Stimulated activated naive CD8-positive, alpha-beta T cell treated with anti-CD3 and anti-CD28 coated beads, Interleukin-15, Interleukin-2, amounts not matched to agents 100 U/mL and 50 U/mL, for 24 hours (primary cell): ENCODE measurements around the gene NGEF.

Source experiments
- ATAC-seq: fragments of 150-1000 bp; cut with Tn5 transposase; one replicate; pipeline ENCODE4 v1.10.0; 2021
- DNase-seq: peaks from one replicate; pipeline ENCODE4 v3.0.0; 2021

The NGEF gene

GRCh38 chr2:232970051-232970450 lies 43.0 kb downstream of the NGEF start:
- ATAC-seq (no peak), DNase-seq (no peak)

GRCh38 chr2:232967474-232967873 lies 45.6 kb downstream of the NGEF start:
- DNase-seq (no peak), ATAC-seq (no peak)

GRCh38 chr2:232966122-232966521 lies 46.9 kb downstream of the NGEF start:
- DNase-seq (no peak), ATAC-seq (no peak)

- no peak for DNase-seq
- no peak for ATAC-seq
Measured at GRCh38 chr2:232963913-232964312, 49.1 kb downstream of the NGEF start.

GRCh38 chr2:232960862-232961261 lies 52.2 kb downstream of the NGEF start:
- no peak for ATAC-seq

GRCh38 chr2:232959139-232959538 lies 53.9 kb downstream of the NGEF start:
- DNase-seq (no peak), ATAC-seq (no peak)

More at GRCh38 chr2:232960862-232961261, 52.2 kb downstream of the NGEF start:
- DNase-seq = no peak

GRCh38 chr2:232957657-232958090 lies 55.4 kb downstream of the NGEF start:
- DNase-seq (no peak), ATAC-seq (no peak)

- DNase-seq = no peak
Measured at GRCh38 chr2:232955856-232956255, 57.2 kb downstream of the NGEF start.

GRCh38 chr2:232954691-232955090 lies 58.4 kb downstream of the NGEF start:
- DNase-seq (no peak), ATAC-seq (no peak)

More at GRCh38 chr2:232955856-232956255, 57.2 kb downstream of the NGEF start:
- ATAC-seq = no peak

GRCh38 chr2:232951891-232952290 lies 61.2 kb downstream of the NGEF start:
- DNase-seq (no peak), ATAC-seq (no peak)

- ATAC-seq (no peak), DNase-seq (no peak)
Measured at GRCh38 chr2:232951181-232951580, 61.9 kb downstream of the NGEF start.

- ATAC-seq (no peak), DNase-seq (no peak)
Measured at GRCh38 chr2:232950751-232951150, 62.3 kb downstream of the NGEF start.

GRCh38 chr2:232949016-232949415 lies 64.0 kb downstream of the NGEF start:
- ATAC-seq (no peak), DNase-seq (no peak)

GRCh38 chr2:232942831-232943230 lies 70.2 kb downstream of the NGEF start:
- DNase-seq (no peak), ATAC-seq (no peak)

- ATAC-seq = no peak
- DNase-seq = no peak
Measured at GRCh38 chr2:232941912-232942594, 71.0 kb downstream of the NGEF start.

GRCh38 chr2:232941400-232941799 lies 71.7 kb downstream of the NGEF start:
- ATAC-seq (no peak), DNase-seq (no peak)

GRCh38 chr2:232940724-232941123 lies 72.3 kb downstream of the NGEF start:
- ATAC-seq (no peak), DNase-seq (no peak)

- DNase-seq = no peak
- ATAC-seq = no peak
Measured at GRCh38 chr2:232937278-232937906, 75.7 kb downstream of the NGEF start.

- no peak for ATAC-seq
- DNase-seq = no peak
Measured at GRCh38 chr2:232931636-232932035, 81.4 kb downstream of the NGEF start.

GRCh38 chr2:232930059-232930400 lies 83.0 kb downstream of the NGEF start:
- no peak for DNase-seq

GRCh38 chr2:232929303-232930058 lies 83.6 kb downstream of the NGEF start:
- ATAC-seq = peak; percentile 26
- DNase-seq = no peak

More at GRCh38 chr2:232930059-232930400, 83.0 kb downstream of the NGEF start:
- no peak for ATAC-seq

GRCh38 chr2:232928551-232929302 lies 84.3 kb downstream of the NGEF start:
- no peak for DNase-seq
- ATAC-seq = no peak
